ENCODE measurements around the gene GAB1. TPM values are rescaled to one million over a fixed set of nuclear protein-coding genes. Genes with fewer than 3 reads are reported as not detected.
A peak's percentile ranks its signal among the peaks of the same experiment; 100 is the strongest.

GAB1 gene
- total RNA-seq, 1 donor from 2014 or later = 44.6 TPM

GRCh38 chr4:143357161-143357845 lies 20.6 kb downstream of the GAB1 start:
- no peaks in the 10 kb centered on the region for H3K36me3 Mint-ChIP-seq
- DNase-seq (ENCODE audit: low spot score in 2 of 2, unreplicated experiment in 2 of 2) = no peak
- TF ChIP-seq CTCF (IDR thresholded peaks at IDR 0.05; ENCODE audit: unreplicated experiment) = no peak
- H3K9me3 Mint-ChIP-seq = no peaks in the 10 kb centered on the region
- H3K4me1 Mint-ChIP-seq = peaks cover 74% of the 10 kb centered on the region
- H3K4me3 Mint-ChIP-seq = no peak overlapping the region
- peak overlapping the region; percentile 94 for H3K27ac Mint-ChIP-seq
- H3K27me3 Mint-ChIP-seq (ENCODE audit: low read depth) = no peaks in the 10 kb centered on the region

GRCh38 chr4:143358419-143358818 lies 21.7 kb downstream of the GAB1 start:
- no peaks in the 10 kb centered on the region for H3K9me3 Mint-ChIP-seq
- DNase-seq (ENCODE audit: low spot score in 2 of 2, unreplicated experiment in 2 of 2) = no peak
- H3K4me1 Mint-ChIP-seq = peaks cover 67% of the 10 kb centered on the region
- peak overlapping the region; percentile 76 for H3K27ac Mint-ChIP-seq
- no peaks in the 10 kb centered on the region for H3K27me3 Mint-ChIP-seq (ENCODE audit: low read depth)
- H3K36me3 Mint-ChIP-seq = no peaks in the 10 kb centered on the region
- H3K4me3 Mint-ChIP-seq = no peak overlapping the region
- no peak for TF ChIP-seq CTCF (IDR thresholded peaks at IDR 0.05; ENCODE audit: unreplicated experiment)

GRCh38 chr4:143358923-143359643 lies 22.4 kb downstream of the GAB1 start:
- Mint-ChIP-seq H3K36me3 (no peaks in the 10 kb centered on the region), H3K9me3 (no peaks in the 10 kb centered on the region), H3K4me1 (peaks cover 61% of the 10 kb centered on the region), H3K4me3 (no peak overlapping the region), H3K27me3 (ENCODE audit: low read depth) (no peaks in the 10 kb centered on the region), H3K27ac (peak overlapping the region; percentile 80)
- no peak for TF ChIP-seq CTCF (IDR thresholded peaks at IDR 0.05; ENCODE audit: unreplicated experiment)
- DNase-seq (ENCODE audit: low spot score in 2 of 2, unreplicated experiment in 2 of 2) = no peak

- H3K4me3 Mint-ChIP-seq = no peak overlapping the region
- peaks cover 60% of the 10 kb centered on the region for H3K4me1 Mint-ChIP-seq
- TF ChIP-seq CTCF (IDR thresholded peaks at IDR 0.05; ENCODE audit: unreplicated experiment) = no peak
Observed at GRCh38 chr4:143359644-143360193, 23.0 kb downstream of the GAB1 start.

GRCh38 chr4:143360838-143361625 lies 24.4 kb downstream of the GAB1 start:
- TF ChIP-seq CTCF (IDR thresholded peaks at IDR 0.05; ENCODE audit: unreplicated experiment) = no peak
- peak overlapping the region; percentile 2 for H3K27ac Mint-ChIP-seq
- no peak overlapping the region for H3K4me3 Mint-ChIP-seq
- H3K36me3 Mint-ChIP-seq = peaks cover 4% of the 10 kb centered on the region
- H3K27me3 Mint-ChIP-seq (ENCODE audit: low read depth) = no peaks in the 10 kb centered on the region
- H3K4me1 Mint-ChIP-seq = peaks cover 47% of the 10 kb centered on the region
- no peaks in the 10 kb centered on the region for H3K9me3 Mint-ChIP-seq
- DNase-seq (ENCODE audit: low spot score in 2 of 2, unreplicated experiment in 2 of 2) = no peak

More at GRCh38 chr4:143359644-143360193, 23.0 kb downstream of the GAB1 start:
- Mint-ChIP-seq H3K36me3 (peaks cover 2% of the 10 kb centered on the region), H3K27me3 (ENCODE audit: low read depth) (no peaks in the 10 kb centered on the region), H3K9me3 (no peaks in the 10 kb centered on the region), H3K27ac (peak overlapping the region; percentile 80)
- DNase-seq (ENCODE audit: low spot score in 2 of 2, unreplicated experiment in 2 of 2) = no peak

Measured in mesothelial cell of epicardium (in vitro differentiated cells).